ENCODE data around the gene C16orf78. TPM values are rescaled to one million over a fixed set of nuclear protein-coding genes. Genes with fewer than 3 reads are reported as not detected.

The C16orf78 gene
- polyA plus RNA-seq, 3 donors = not detected

GRCh38 chr16:49427771-49428170 is 54.2 kb downstream of the C16orf78 start:
- no peaks in the 10 kb centered on the region for H3K27me3 ChIP-seq (ENCODE audit: control insufficient read depth in 2 of 2, insufficient read depth in 2 of 2, low read length in 2 of 2)
- H3K4me2 ChIP-seq (replicated peaks; ENCODE audit: extremely low read depth, low read length, poor library complexity, severe bottlenecking) = no peak overlapping the region
- peaks cover 0 to 3% (median 1%) of the 10 kb centered on the region in 3 donors for H3K27me3 Mint-ChIP-seq (ENCODE audit: low read depth in 3 of 3)
- H3K79me2 ChIP-seq (ENCODE audit: insufficient read depth, low read length) = no peaks in the 10 kb centered on the region
- no peak overlapping the region for H3K9ac ChIP-seq (ENCODE audit: insufficient read depth, low read length, poor library complexity, severe bottlenecking)
- H3K9me3 Mint-ChIP-seq = peaks cover 0 to 12% (median 3%) of the 10 kb centered on the region in 7 donors
- TF ChIP-seq CTCF (IDR thresholded peaks at IDR 0.05) = no peak
- no peak overlapping the region for H3K4me3 ChIP-seq (replicated peaks in 1 of 3; ENCODE audit: low read depth in 2 of 3, low read length in 3 of 3)
- no peak overlapping the region for H3K4me3 Mint-ChIP-seq
- intact Hi-C loops (cut with micrococcal nuclease) = no loop called here
- no peak overlapping the region for H3K27ac ChIP-seq (ENCODE audit: low read depth in 1 of 2, low read length in 2 of 2)
- no peak overlapping the region for H3K27ac Mint-ChIP-seq
- H3K9me3 ChIP-seq (replicated peaks in 1 of 2; ENCODE audit: control insufficient read depth in 1 of 2, insufficient read depth in 1 of 2, low read length in 2 of 2) = peaks cover 0 to 3% of the 10 kb centered on the region in 2 donors
- 94% methylated on average over 4 of the region's 4 CpGs for WGBS (ENCODE audit: insufficient coverage)
- no peak for DNase-seq
- no peak overlapping the region for H2AFZ ChIP-seq (ENCODE audit: insufficient read depth, low read depth, low read length, poor library complexity, severe bottlenecking)
- H3K36me3 ChIP-seq (replicated peaks in 1 of 2; ENCODE audit: control insufficient read depth in 1 of 2, insufficient read depth in 2 of 2, low read length in 2 of 2) = no peaks in the 10 kb centered on the region
- no peaks in the 10 kb centered on the region for H3K36me3 Mint-ChIP-seq
- H4K20me1 ChIP-seq (ENCODE audit: insufficient read depth, low read length) = no peaks in the 10 kb centered on the region
- no peaks in the 10 kb centered on the region for H3K4me1 ChIP-seq (ENCODE audit: control insufficient read depth in 1 of 2, insufficient read depth in 2 of 2, low read length in 2 of 2)
- H3K4me1 Mint-ChIP-seq = no peaks in the 10 kb centered on the region

GRCh38 chr16:49428808-49429207 is 55.2 kb downstream of the C16orf78 start:
- H3K27me3 ChIP-seq (ENCODE audit: control insufficient read depth in 2 of 2, insufficient read depth in 2 of 2, low read length in 2 of 2) = no peaks in the 10 kb centered on the region
- WGBS (ENCODE audit: insufficient coverage) = 100% methylated on average over 1 of the region's 2 CpGs

More at GRCh38 chr16:49428808-49429207, 55.2 kb downstream of the C16orf78 start:
- no peak for TF ChIP-seq CTCF (IDR thresholded peaks at IDR 0.05)
- H2AFZ ChIP-seq (ENCODE audit: insufficient read depth, low read depth, low read length, poor library complexity, severe bottlenecking) = no peak overlapping the region
- no peaks in the 10 kb centered on the region for H4K20me1 ChIP-seq (ENCODE audit: insufficient read depth, low read length)
- H3K4me3 ChIP-seq (replicated peaks in 1 of 3; ENCODE audit: low read depth in 2 of 3, low read length in 3 of 3) = no peak overlapping the region
- Mint-ChIP-seq H3K4me3 (no peak overlapping the region), H3K9me3 (peaks cover 0 to 12% (median 0%) of the 10 kb centered on the region in 7 donors), H3K27ac (no peak overlapping the region), H3K4me1 (no peaks in the 10 kb centered on the region), H3K36me3 (no peaks in the 10 kb centered on the region), H3K27me3 (ENCODE audit: low read depth in 3 of 3) (peaks cover 0 to 3% (median 2%) of the 10 kb centered on the region in 3 donors)
- no peaks in the 10 kb centered on the region for H3K4me1 ChIP-seq (ENCODE audit: control insufficient read depth in 1 of 2, insufficient read depth in 2 of 2, low read length in 2 of 2)
- H3K27ac ChIP-seq (ENCODE audit: low read depth in 1 of 2, low read length in 2 of 2) = no peak overlapping the region
- no peak overlapping the region for H3K4me2 ChIP-seq (replicated peaks; ENCODE audit: extremely low read depth, low read length, poor library complexity, severe bottlenecking)
- DNase-seq = no peak
- H3K79me2 ChIP-seq (ENCODE audit: insufficient read depth, low read length) = no peaks in the 10 kb centered on the region
- intact Hi-C loops (cut with micrococcal nuclease) = no loop called here
- no peaks in the 10 kb centered on the region for H3K36me3 ChIP-seq (replicated peaks in 1 of 2; ENCODE audit: control insufficient read depth in 1 of 2, insufficient read depth in 2 of 2, low read length in 2 of 2)
- peaks cover 0 to 3% of the 10 kb centered on the region in 2 donors for H3K9me3 ChIP-seq (replicated peaks in 1 of 2; ENCODE audit: control insufficient read depth in 1 of 2, insufficient read depth in 1 of 2, low read length in 2 of 2)
- no peak overlapping the region for H3K9ac ChIP-seq (ENCODE audit: insufficient read depth, low read length, poor library complexity, severe bottlenecking)
